WERI-Rb-1 (cell line): ENCODE data around the gene NEK11.

ENCODE experiments used
- DNase-seq: peaks from one replicate; pipeline ENCODE4 v3.0.0-alpha.2; 2020
- H3K27ac ChIP-seq: fragments of 250-450 bp; sonication (Bioruptor Pico); 2 replicates; pipeline ENCODE4 v1.5.1; 2020; ENCODE audit warnings: mild to moderate bottlenecking, moderate library complexity
- H3K27me3 ChIP-seq: fragments of 250-450 bp; sonication (Bioruptor Pico); 2 replicates; pipeline ENCODE4 v1.5.1; 2021; ENCODE audit warnings: mild to moderate bottlenecking, low read depth, moderate library complexity; ENCODE audit not compliant: insufficient read depth, severe bottlenecking
- H3K36me3 ChIP-seq: fragments of 250-450 bp; sonication (Bioruptor Pico); 2 replicates; pipeline ENCODE4 v1.5.1; 2020; ENCODE audit warnings: mild to moderate bottlenecking, moderate library complexity
- H3K4me3 ChIP-seq: 2 replicates; pipeline ENCODE4 v1.5.1; 2011; ENCODE audit warnings: low read depth, mild to moderate bottlenecking, control low read depth, low read length
- H3K9me3 ChIP-seq: fragments of 250-450 bp; sonication (Bioruptor Pico); 2 replicates; pipeline ENCODE4 v1.5.1; 2021; ENCODE audit warnings: mild to moderate bottlenecking, moderate library complexity; ENCODE audit not compliant: severe bottlenecking
- TF ChIP-seq, protein P1 (sequence below): IDR thresholded peaks from 2 replicates; pipeline ENCODE4 v1.5.1; 2011; ENCODE audit warnings: low read depth, mild to moderate bottlenecking, control low read depth, inconsistent platforms, low read length

The NEK11 gene

DNA sequence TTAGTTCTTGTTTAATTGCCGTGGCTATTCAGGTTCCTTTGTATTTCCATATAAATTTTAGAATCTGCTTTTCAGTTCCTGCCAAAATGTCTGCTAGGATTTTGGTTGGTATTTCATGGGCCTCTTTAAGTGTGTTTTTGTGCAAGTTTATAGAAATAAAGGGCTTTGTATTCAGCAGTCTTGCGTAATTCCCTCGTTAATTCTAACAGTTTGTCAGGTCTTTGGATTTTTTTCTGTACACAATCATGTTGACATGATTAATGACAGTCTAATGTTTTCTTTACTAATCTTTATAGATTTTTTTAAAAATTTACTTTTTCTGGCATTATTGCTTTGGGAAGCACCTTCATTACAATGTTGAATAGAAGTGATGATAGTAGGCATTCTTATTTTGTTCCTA, 120.9 kb downstream of the NEK11 start:
- no peak for DNase-seq
- no peaks in the 10 kb centered on the region for H3K36me3 ChIP-seq
- H3K27ac ChIP-seq, result no peak overlapping the region
- TF ChIP-seq, protein P1, sequence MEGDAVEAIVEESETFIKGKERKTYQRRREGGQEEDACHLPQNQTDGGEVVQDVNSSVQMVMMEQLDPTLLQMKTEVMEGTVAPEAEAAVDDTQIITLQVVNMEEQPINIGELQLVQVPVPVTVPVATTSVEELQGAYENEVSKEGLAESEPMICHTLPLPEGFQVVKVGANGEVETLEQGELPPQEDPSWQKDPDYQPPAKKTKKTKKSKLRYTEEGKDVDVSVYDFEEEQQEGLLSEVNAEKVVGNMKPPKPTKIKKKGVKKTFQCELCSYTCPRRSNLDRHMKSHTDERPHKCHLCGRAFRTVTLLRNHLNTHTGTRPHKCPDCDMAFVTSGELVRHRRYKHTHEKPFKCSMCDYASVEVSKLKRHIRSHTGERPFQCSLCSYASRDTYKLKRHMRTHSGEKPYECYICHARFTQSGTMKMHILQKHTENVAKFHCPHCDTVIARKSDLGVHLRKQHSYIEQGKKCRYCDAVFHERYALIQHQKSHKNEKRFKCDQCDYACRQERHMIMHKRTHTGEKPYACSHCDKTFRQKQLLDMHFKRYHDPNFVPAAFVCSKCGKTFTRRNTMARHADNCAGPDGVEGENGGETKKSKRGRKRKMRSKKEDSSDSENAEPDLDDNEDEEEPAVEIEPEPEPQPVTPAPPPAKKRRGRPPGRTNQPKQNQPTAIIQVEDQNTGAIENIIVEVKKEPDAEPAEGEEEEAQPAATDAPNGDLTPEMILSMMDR, result no peak
- H3K4me3 ChIP-seq, result no peak overlapping the region
- no peaks in the 10 kb centered on the region for H3K27me3 ChIP-seq
- H3K9me3 ChIP-seq, result peaks cover 4% of the 10 kb centered on the region

DNA sequence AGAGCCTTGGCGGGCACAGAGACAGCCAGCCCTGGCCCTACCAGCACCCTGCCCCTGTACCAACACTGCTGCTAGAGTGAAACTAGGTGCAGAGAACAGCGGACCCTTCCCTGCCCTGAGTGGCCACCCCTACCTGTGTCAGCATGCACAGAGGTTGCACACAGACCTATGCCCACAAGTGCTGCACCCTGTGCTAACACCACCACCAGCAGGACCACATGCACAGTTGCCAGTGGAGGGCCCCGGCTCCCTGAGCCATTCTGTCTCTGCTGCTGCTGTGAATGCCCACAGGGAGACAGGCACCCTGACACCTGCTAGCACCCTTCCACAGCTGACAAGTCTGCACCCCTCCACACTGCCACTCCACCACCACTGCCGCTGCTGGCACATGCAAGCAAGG, 131.8 kb downstream of the NEK11 start:
- no peak for DNase-seq
- Histone ChIP-seq H3K9me3 (no peaks in the 10 kb centered on the region), H3K36me3 (no peaks in the 10 kb centered on the region), H3K27me3 (no peaks in the 10 kb centered on the region), H3K4me3 (no peak overlapping the region), H3K27ac (no peak overlapping the region)
- TF ChIP-seq, protein P1, result no peak

DNA sequence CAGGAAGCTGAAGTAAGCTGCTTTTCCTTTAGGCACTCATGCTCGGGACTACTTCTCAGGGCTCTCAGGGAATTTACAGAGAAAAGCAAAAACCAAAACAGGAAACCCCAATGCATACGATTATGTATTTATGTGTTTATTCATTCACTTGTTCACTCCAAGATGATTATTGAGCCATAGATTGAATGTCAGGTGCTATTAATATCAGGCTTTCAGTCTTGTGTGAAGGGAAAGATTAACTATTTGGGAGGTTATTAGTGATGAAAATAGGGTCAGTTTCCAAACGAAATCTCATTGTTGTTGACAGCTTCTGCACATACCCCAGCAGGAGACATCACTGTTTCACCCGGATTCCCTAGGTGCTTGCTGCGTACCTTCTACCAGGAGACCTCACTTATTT, 135.8 kb downstream of the NEK11 start:
- no peaks in the 10 kb centered on the region for H3K27me3 ChIP-seq
- no peak overlapping the region for H3K27ac ChIP-seq
- no peaks in the 10 kb centered on the region for H3K9me3 ChIP-seq
- no peak overlapping the region for H3K4me3 ChIP-seq
- no peaks in the 10 kb centered on the region for H3K36me3 ChIP-seq
- TF ChIP-seq, protein P1, result no peak
- DNase-seq, result no peak

DNA sequence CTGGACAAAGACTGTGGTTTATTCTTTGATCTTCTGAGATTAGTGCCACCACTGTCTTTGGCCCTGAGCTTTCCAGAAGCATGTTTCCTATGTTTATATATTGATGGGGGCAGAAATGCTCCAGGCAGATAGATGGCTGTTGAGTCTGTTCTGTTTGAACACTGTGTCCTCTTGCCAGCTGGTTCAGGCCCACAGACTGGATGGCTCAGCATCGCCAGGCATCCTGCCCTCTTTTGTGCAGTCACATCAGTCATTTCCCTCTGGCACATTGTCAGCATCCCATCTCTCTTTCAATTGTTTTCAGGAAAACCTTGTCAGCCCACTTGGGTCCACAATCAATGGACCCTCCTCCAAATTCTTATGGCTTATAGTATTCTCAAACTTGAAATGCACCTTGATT, 141.2 kb downstream of the NEK11 start:
- no peaks in the 10 kb centered on the region for H3K27me3 ChIP-seq
- H3K36me3 ChIP-seq, result no peaks in the 10 kb centered on the region
- H3K9me3 ChIP-seq, result no peaks in the 10 kb centered on the region
- TF ChIP-seq, protein P1, result no peak
- H3K4me3 ChIP-seq, result no peak overlapping the region
- DNase-seq, result no peak
- H3K27ac ChIP-seq, result no peak overlapping the region

DNA sequence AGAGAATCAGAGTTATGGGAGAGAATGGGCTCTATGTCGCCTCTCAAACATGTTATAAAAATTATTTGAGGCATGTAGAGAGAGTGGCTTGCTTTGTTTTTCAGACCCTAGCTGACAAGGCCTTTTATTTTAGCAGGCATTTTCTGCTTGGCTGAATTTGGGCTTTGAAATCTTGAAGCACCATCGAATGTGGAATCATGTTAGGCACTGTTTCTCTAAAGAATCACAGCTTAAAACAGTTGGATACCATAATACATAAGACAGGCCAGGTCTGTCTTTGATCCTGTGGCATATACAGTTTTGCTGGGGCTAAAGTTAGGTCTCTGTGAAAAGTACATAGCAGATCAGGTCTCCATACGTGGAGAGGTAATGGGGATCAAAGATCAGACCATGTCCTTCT, 142.7 kb downstream of the NEK11 start:
- H3K9me3 ChIP-seq, result no peaks in the 10 kb centered on the region
- H3K27ac ChIP-seq, result no peak overlapping the region
- no peak overlapping the region for H3K4me3 ChIP-seq
- DNase-seq, result no peak
- no peaks in the 10 kb centered on the region for H3K27me3 ChIP-seq
- no peaks in the 10 kb centered on the region for H3K36me3 ChIP-seq
- TF ChIP-seq, protein P1, result no peak

DNA sequence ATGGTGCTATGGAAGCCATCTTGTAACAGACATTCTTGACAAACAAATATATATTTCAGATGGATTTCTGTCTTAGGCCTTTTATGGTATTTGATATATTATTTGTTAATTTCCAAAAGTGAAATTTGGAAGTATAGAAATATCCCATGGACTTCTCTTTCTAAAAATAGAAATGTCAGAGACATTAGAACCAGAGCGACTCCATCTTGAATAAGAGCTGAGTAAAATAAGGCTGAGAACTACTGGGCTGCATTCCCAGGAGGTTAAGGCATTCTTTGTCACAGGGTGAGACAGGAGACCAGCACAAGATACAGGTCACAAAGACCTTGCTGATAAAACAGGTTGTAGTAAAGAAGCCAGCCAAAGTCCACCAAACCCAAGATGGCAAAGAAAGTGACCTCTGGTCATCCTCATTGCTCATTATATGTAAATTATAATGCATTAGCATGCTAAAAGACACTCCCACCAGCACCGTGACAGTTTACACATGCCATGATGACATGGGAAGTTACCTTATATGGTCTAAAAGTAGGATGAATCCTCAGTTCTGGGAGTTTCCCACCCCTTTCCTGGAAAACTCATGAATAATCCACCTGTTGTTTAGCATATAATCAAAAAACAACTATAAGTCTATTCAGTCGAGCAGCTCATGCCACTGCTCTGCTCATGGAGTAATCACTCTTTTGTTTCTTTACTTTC, 146.0 kb downstream of the NEK11 start:
- TF ChIP-seq, protein P1, result no peak
- no peak overlapping the region for H3K4me3 ChIP-seq
- H3K36me3 ChIP-seq, result no peaks in the 10 kb centered on the region
- no peaks in the 10 kb centered on the region for H3K9me3 ChIP-seq
- no peak overlapping the region for H3K27ac ChIP-seq
- no peaks in the 10 kb centered on the region for H3K27me3 ChIP-seq
- DNase-seq, result no peak
